ENCODE measurements around the gene WDR33. TPM values are rescaled to one million over a fixed set of nuclear protein-coding genes. Genes with fewer than 3 reads are reported as not detected.
A peak's percentile ranks its signal among the peaks of the same experiment; 100 is the strongest.

WDR33 gene
- 28.2 and 40.3 TPM in 2 replicates for total RNA-seq
- polyA plus RNA-seq: 44.4 and 53.7 TPM in 2 replicates

GRCh38 chr2:127810619-127811396 lies at the start of gene WDR33:
Gene WDR33 (minus strand): TSS chr2:127811171. CDS start chr2:127770981, 40,190 bp downstream.
- no peaks in the 10 kb centered on the region for H3K4me1 ChIP-seq (ENCODE audit: low read depth)
- no peaks in the 10 kb centered on the region for H3K9me3 ChIP-seq (ENCODE audit: low read depth)
- DNase-seq (ENCODE audit: low read depth in 1 of 2, low spot score in 1 of 2): peak; percentile 91 to 94
- peak within 1 kb of the TSS; percentile 97 for H3K27ac ChIP-seq
- no peak for TF ChIP-seq CTCF (IDR thresholded peaks at IDR 0.05; ENCODE audit: low read depth, low read length)
- H3K27me3 ChIP-seq: no peaks in the 10 kb centered on the region
- peak within 1 kb of the TSS; percentile 75 for H3K4me3 ChIP-seq
- no peaks in the 10 kb centered on the region for H3K36me3 ChIP-seq

- Histone ChIP-seq H3K27ac (peak overlapping the region; percentile 75), H3K4me3 (no peak overlapping the region), H3K4me1 (ENCODE audit: low read depth) (peaks cover 19% of the 10 kb centered on the region), H3K27me3 (no peaks in the 10 kb centered on the region), H3K9me3 (ENCODE audit: low read depth) (no peaks in the 10 kb centered on the region), H3K36me3 (peaks cover 15% of the 10 kb centered on the region)
- TF ChIP-seq CTCF (IDR thresholded peaks at IDR 0.05; ENCODE audit: low read depth, low read length): no peak
- peak; percentile 15 to 23 for DNase-seq (ENCODE audit: low read depth in 1 of 2, low spot score in 1 of 2)
Observed at GRCh38 chr2:127860130-127860529, 49.2 kb upstream of the WDR33 start.

- H3K27me3 ChIP-seq: no peaks in the 10 kb centered on the region
- H3K4me3 ChIP-seq: no peak overlapping the region
- TF ChIP-seq CTCF (IDR thresholded peaks at IDR 0.05; ENCODE audit: low read depth, low read length): no peak
- peak overlapping the region; percentile 75 for H3K27ac ChIP-seq
- H3K36me3 ChIP-seq: peaks cover 15% of the 10 kb centered on the region
- peak; percentile 7 to 93 for DNase-seq (ENCODE audit: low read depth in 1 of 2, low spot score in 1 of 2)
- peaks cover 18% of the 10 kb centered on the region for H3K4me1 ChIP-seq (ENCODE audit: low read depth)
- H3K9me3 ChIP-seq (ENCODE audit: low read depth): no peaks in the 10 kb centered on the region
Observed at GRCh38 chr2:127859712-127860085, 48.7 kb upstream of the WDR33 start.

GRCh38 chr2:127857265-127857808 lies 46.4 kb upstream of the WDR33 start:
- H3K36me3 ChIP-seq: no peaks in the 10 kb centered on the region
- peak overlapping the region; percentile 81 for H3K4me3 ChIP-seq
- TF ChIP-seq CTCF (IDR thresholded peaks at IDR 0.05; ENCODE audit: low read depth, low read length): no peak
- no peaks in the 10 kb centered on the region for H3K9me3 ChIP-seq (ENCODE audit: low read depth)
- peak overlapping the region; percentile 64 for H3K27ac ChIP-seq
- peaks cover 22% of the 10 kb centered on the region for H3K4me1 ChIP-seq (ENCODE audit: low read depth)
- no peak for DNase-seq (ENCODE audit: low read depth in 1 of 2, low spot score in 1 of 2)
- H3K27me3 ChIP-seq: no peaks in the 10 kb centered on the region

- H3K4me3 ChIP-seq: no peak overlapping the region
- no peaks in the 10 kb centered on the region for H3K27me3 ChIP-seq
- H3K27ac ChIP-seq: peak overlapping the region; percentile 52
- no peak for DNase-seq (ENCODE audit: low read depth in 1 of 2, low spot score in 1 of 2)
- peaks cover 4% of the 10 kb centered on the region for H3K4me1 ChIP-seq (ENCODE audit: low read depth)
- H3K36me3 ChIP-seq: peaks cover 14% of the 10 kb centered on the region
- no peaks in the 10 kb centered on the region for H3K9me3 ChIP-seq (ENCODE audit: low read depth)
- TF ChIP-seq CTCF (IDR thresholded peaks at IDR 0.05; ENCODE audit: low read depth, low read length): no peak
Observed at GRCh38 chr2:127853671-127854070, 42.7 kb upstream of the WDR33 start.
